PC-9 (cell line): Measurements from ENCODE around the gene LPIN2. TPM values are rescaled to one million over a fixed set of nuclear protein-coding genes. Genes with fewer than 3 reads are reported as not detected.

Source experiments
- BruUV-seq: library from RNA; stranded (reverse); fragments of 400-500 nt; replicated peaks from 2 replicates; lab custom pipeline; 2021; lab: Mats Ljungman, UMichigan
- CTCF ChIA-PET: fragments of 300-600 bp; sonication (Branson Sonifier 250); formaldehyde crosslinking; loops from one replicate; lab custom pipeline; 2022; ENCODE audit warnings: antibody characterized with exemption; lab: Charles Lee
- POLR2A ChIA-PET: fragments of 300-600 bp; sonication (Branson Sonifier 250); formaldehyde crosslinking; loops from one replicate; lab custom pipeline; 2022; ENCODE audit warnings: antibody characterized with exemption; ENCODE audit not compliant: unreplicated experiment; lab: Charles Lee
- DNase-seq, 2 experiments: peaks; one replicate each; pipeline versions ENCODE4 v3.0.0 to v3.0.0-alpha.2; 2015 to 2022; ENCODE audit warnings: mixed read lengths in 1 of 2
- H2AFZ ChIP-seq: fragments of 200-600 bp; sonication (generic); 2 replicates; pipeline ENCODE4 v1.8.1; 2017; ENCODE audit warnings: antibody characterized with exemption
- H3F3A ChIP-seq: fragments of 200-600 bp; sonication (generic); 2 replicates; pipeline ENCODE4 v1.8.1; 2017; ENCODE audit warnings: antibody characterized with exemption, mild to moderate bottlenecking, low read depth; ENCODE audit not compliant: insufficient read depth
- H3K27ac ChIP-seq: fragments of 200-600 bp; sonication (generic); 2 replicates; pipeline ENCODE4 v1.6.1; 2016; ENCODE audit warnings: mixed run types
- H3K27me3 ChIP-seq: fragments of 200-600 bp; sonication (generic); 2 replicates; pipeline ENCODE4 v1.6.1; 2016; ENCODE audit warnings: low read depth, mixed run types; ENCODE audit not compliant: insufficient read depth
- H3K36me3 ChIP-seq: fragments of 200-600 bp; sonication (generic); 2 replicates; pipeline ENCODE4 v1.6.1; 2016; ENCODE audit warnings: low read depth, mixed run types
- H3K4me1 ChIP-seq: fragments of 200-600 bp; sonication (generic); replicated peaks from 2 replicates; pipeline ENCODE4 v1.6.1; 2016; ENCODE audit warnings: mixed run types; ENCODE audit not compliant: insufficient read depth
- H3K4me2 ChIP-seq: fragments of 200-600 bp; sonication (generic); 2 replicates; pipeline ENCODE4 v1.6.1; 2017; ENCODE audit warnings: mixed run types
- H3K4me3 ChIP-seq: fragments of 200-600 bp; sonication (generic); 2 replicates; pipeline ENCODE4 v1.6.1; 2016; ENCODE audit warnings: mixed run types
- H3K79me2 ChIP-seq: fragments of 200-600 bp; sonication (generic); 2 replicates; pipeline ENCODE4 v1.6.1; 2017; ENCODE audit warnings: low read depth, mixed run types
- H3K9me2 ChIP-seq: fragments of 200-600 bp; sonication (generic); 2 replicates; pipeline ENCODE4 v1.8.1; 2017; ENCODE audit warnings: mild to moderate bottlenecking; ENCODE audit not compliant: insufficient read depth
- H3K9me3 ChIP-seq: fragments of 200-600 bp; sonication (generic); 2 replicates; pipeline ENCODE4 v1.8.1; 2016; ENCODE audit warnings: low read depth; ENCODE audit not compliant: insufficient read depth
- H4K20me1 ChIP-seq: fragments of 200-600 bp; sonication (generic); 2 replicates; pipeline ENCODE4 v1.8.1; 2017; ENCODE audit not compliant: insufficient read depth
- CTCF ChIP-seq: fragments of 200-600 bp; sonication (generic); conservative IDR thresholded peaks from 2 replicates; pipeline ENCODE4 v1.6.1; 2017; ENCODE audit warnings: mixed run types, antibody characterized with exemption, mild to moderate bottlenecking, moderate library complexity
- EZH2 ChIP-seq: fragments of 200-600 bp; sonication (generic); IDR thresholded peaks from 2 replicates; pipeline ENCODE4 v1.8.0; 2017; ENCODE audit warnings: antibody characterized with exemption, low read depth
- intact Hi-C: fragments of 100-400 bp; cut with micrococcal nuclease; formaldehyde crosslinking; loops from one replicate; pipeline ENCODE4 v1.10.0; 2022; ENCODE audit not compliant: unreplicated experiment
- total RNA-seq: library from RNA; stranded (reverse); gene quantifications from 2 replicates; pipeline ENCODE4 v1.2.3, GENCODE V29; 2021

LPIN2 gene
- total RNA-seq, 1 experiment from 2014 or later: 15.0 TPM

GRCh38 chr18:2966560-2966959 is 46.4 kb downstream of the LPIN2 start:
- ChIA-PET CTCF (no interaction called here), POLR2A (no interaction called here)
- DNase-seq: no peak
- H3K36me3 ChIP-seq: no peaks in the 10 kb centered on the region
- no peaks in the 10 kb centered on the region for H3K27me3 ChIP-seq
- H3K4me1 ChIP-seq: no peaks in the 10 kb centered on the region
- no peak overlapping the region for H3K27ac ChIP-seq
- intact Hi-C loops: no loop called here
- no peaks in the 10 kb centered on the region for H3F3A ChIP-seq
- TF ChIP-seq CTCF (no peak), EZH2 (no peak)
- no TSS peak for BruUV-seq
- no peaks in the 10 kb centered on the region for H3K9me3 ChIP-seq
- H3K4me3 ChIP-seq: no peak overlapping the region
- no peak overlapping the region for H3K4me2 ChIP-seq
- H2AFZ ChIP-seq: no peak overlapping the region
- H4K20me1 ChIP-seq: peaks cover 2% of the 10 kb centered on the region; the same call in 1 of the 2 replicates
- peaks cover 14% of the 10 kb centered on the region; the same call in 1 of the 2 replicates for H3K79me2 ChIP-seq
- H3K9me2 ChIP-seq: no peaks in the 10 kb centered on the region

- H3K79me2 ChIP-seq: peaks cover 15% of the 10 kb centered on the region; the same call in 1 of the 2 replicates
These were observed 47.1 kb downstream of the LPIN2 start for GRCh38 chr18:2965797-2966196.

GRCh38 chr18:2964361-2965010 is 48.5 kb downstream of the LPIN2 start:
- peaks cover 2% of the 10 kb centered on the region; the same call in 1 of the 2 replicates for H4K20me1 ChIP-seq
- H3K4me1 ChIP-seq: no peaks in the 10 kb centered on the region
- no peak for DNase-seq
- ChIA-PET POLR2A (no interaction called here), CTCF (interaction anchor here (0.7 kb wide), 1 partner anchor 42 kb away, joined by 3 read pairs; no protein-coding TSS in a partner anchor)
- H3K27ac ChIP-seq: no peak overlapping the region
- BruUV-seq: no TSS peak
- H2AFZ ChIP-seq: no peak overlapping the region
- no peak overlapping the region for H3K4me2 ChIP-seq
- H3F3A ChIP-seq: no peaks in the 10 kb centered on the region
- H3K36me3 ChIP-seq: no peaks in the 10 kb centered on the region
- peaks cover 13% of the 10 kb centered on the region; the same call in 1 of the 2 replicates for H3K79me2 ChIP-seq
- TF ChIP-seq CTCF (no peak), EZH2 (no peak)
- intact Hi-C loops: no loop called here
- H3K4me3 ChIP-seq: no peak overlapping the region
- H3K9me3 ChIP-seq: no peaks in the 10 kb centered on the region
- H3K27me3 ChIP-seq: no peaks in the 10 kb centered on the region
- H3K9me2 ChIP-seq: no peaks in the 10 kb centered on the region

More at GRCh38 chr18:2965797-2966196, 47.1 kb downstream of the LPIN2 start:
- intact Hi-C loops: no loop called here
- Histone ChIP-seq H3K27me3 (no peaks in the 10 kb centered on the region), H2AFZ (no peak overlapping the region), H3K4me1 (no peaks in the 10 kb centered on the region), H4K20me1 (peaks cover 2% of the 10 kb centered on the region; the same call in 1 of the 2 replicates), H3K4me3 (no peak overlapping the region), H3K9me2 (no peaks in the 10 kb centered on the region), H3K36me3 (no peaks in the 10 kb centered on the region), H3F3A (no peaks in the 10 kb centered on the region), H3K9me3 (no peaks in the 10 kb centered on the region), H3K4me2 (no peak overlapping the region), H3K27ac (no peak overlapping the region)
- BruUV-seq: no TSS peak
- TF ChIP-seq EZH2 (no peak), CTCF (no peak)
- POLR2A ChIA-PET: no interaction called here
- DNase-seq: no peak
- CTCF ChIA-PET: no interaction called here

Other genes starting within 250 kb of the LPIN2 start
- 0.07 TPM in 1 of 2 replicates, not detected in the other for gene EMILIN2, start 166.1 kb downstream of the LPIN2 start, total RNA-seq
- gene MYOM1, start 206.8 kb upstream of the LPIN2 start, total RNA-seq: 0.88 and 1.3 TPM in 2 replicates
- gene MYL12A, start 234.7 kb upstream of the LPIN2 start, total RNA-seq: 469 and 532 TPM in 2 replicates
- 381 and 383 TPM in 2 replicates for gene MYL12B, start 249.0 kb upstream of the LPIN2 start, total RNA-seq